ENCODE data around the gene NCLN.
"Not testable (repeated sequence)": the region's sequence is repeated elsewhere in the genome, so short reads cannot be mapped to it uniquely, and the experiment has no call there.

The NCLN gene

DNA sequence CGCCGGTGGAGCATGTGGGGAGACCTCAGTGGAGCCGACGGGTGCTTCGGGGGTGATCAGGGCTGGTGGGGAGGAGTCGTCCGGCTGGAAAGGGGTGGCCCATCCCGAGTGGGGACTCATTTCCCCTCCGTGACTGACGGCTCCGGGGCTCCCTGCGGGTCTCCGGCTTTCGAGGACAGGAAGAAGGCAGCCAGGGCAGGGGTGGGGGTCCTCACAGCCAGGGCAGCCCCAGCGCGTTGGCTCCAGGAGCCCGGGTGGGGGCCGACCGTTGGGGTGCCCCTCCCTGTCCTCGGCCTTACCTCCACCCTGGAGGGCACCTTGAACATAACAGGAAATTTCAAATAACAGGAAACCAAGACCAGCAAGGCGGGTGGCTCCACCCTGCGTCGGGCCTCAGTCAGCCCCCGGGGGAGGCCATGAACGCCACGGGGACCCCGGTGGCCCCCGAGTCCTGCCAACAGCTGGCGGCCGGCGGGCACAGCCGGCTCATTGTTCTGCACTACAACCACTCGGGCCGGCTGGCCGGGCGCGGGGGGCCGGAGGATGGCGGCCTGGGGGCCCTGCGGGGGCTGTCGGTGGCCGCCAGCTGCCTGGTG lies 7.3 kb upstream of the NCLN start, which contains the start of gene S1PR4:
S1PR4 (plus strand) TSS at position 393 of the 596 bp plus-strand sequence; CDS start at position 417, 24 bp downstream.
- no peak for DNase-seq (ENCODE audit: low read depth, low spot score)
- no peak within 1 kb of the TSS for H3K4me3 ChIP-seq (ENCODE audit: low read length)

DNA sequence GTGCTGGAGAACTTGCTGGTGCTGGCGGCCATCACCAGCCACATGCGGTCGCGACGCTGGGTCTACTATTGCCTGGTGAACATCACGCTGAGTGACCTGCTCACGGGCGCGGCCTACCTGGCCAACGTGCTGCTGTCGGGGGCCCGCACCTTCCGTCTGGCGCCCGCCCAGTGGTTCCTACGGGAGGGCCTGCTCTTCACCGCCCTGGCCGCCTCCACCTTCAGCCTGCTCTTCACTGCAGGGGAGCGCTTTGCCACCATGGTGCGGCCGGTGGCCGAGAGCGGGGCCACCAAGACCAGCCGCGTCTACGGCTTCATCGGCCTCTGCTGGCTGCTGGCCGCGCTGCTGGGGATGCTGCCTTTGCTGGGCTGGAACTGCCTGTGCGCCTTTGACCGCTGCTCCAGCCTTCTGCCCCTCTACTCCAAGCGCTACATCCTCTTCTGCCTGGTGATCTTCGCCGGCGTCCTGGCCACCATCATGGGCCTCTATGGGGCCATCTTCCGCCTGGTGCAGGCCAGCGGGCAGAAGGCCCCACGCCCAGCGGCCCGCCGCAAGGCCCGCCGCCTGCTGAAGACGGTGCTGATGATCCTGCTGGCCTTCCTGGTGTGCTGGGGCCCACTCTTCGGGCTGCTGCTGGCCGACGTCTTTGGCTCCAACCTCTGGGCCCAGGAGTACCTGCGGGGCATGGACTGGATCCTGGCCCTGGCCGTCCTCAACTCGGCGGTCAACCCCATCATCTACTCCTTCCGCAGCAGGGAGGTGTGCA lies 6.6 kb upstream of the NCLN start:
- DNase-seq (ENCODE audit: low read depth, low spot score) = no peak
- no peak overlapping the region for H3K4me3 ChIP-seq (ENCODE audit: low read length)

DNA sequence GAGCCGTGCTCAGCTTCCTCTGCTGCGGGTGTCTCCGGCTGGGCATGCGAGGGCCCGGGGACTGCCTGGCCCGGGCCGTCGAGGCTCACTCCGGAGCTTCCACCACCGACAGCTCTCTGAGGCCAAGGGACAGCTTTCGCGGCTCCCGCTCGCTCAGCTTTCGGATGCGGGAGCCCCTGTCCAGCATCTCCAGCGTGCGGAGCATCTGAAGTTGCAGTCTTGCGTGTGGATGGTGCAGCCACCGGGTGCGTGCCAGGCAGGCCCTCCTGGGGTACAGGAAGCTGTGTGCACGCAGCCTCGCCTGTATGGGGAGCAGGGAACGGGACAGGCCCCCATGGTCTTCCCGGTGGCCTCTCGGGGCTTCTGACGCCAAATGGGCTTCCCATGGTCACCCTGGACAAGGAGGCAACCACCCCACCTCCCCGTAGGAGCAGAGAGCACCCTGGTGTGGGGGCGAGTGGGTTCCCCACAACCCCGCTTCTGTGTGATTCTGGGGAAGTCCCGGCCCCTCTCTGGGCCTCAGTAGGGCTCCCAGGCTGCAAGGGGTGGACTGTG lies 5.9 kb upstream of the NCLN start:
- no peak for DNase-seq (ENCODE audit: low read depth, low spot score)
- H3K4me3 ChIP-seq (ENCODE audit: low read length) = no peak overlapping the region

DNA sequence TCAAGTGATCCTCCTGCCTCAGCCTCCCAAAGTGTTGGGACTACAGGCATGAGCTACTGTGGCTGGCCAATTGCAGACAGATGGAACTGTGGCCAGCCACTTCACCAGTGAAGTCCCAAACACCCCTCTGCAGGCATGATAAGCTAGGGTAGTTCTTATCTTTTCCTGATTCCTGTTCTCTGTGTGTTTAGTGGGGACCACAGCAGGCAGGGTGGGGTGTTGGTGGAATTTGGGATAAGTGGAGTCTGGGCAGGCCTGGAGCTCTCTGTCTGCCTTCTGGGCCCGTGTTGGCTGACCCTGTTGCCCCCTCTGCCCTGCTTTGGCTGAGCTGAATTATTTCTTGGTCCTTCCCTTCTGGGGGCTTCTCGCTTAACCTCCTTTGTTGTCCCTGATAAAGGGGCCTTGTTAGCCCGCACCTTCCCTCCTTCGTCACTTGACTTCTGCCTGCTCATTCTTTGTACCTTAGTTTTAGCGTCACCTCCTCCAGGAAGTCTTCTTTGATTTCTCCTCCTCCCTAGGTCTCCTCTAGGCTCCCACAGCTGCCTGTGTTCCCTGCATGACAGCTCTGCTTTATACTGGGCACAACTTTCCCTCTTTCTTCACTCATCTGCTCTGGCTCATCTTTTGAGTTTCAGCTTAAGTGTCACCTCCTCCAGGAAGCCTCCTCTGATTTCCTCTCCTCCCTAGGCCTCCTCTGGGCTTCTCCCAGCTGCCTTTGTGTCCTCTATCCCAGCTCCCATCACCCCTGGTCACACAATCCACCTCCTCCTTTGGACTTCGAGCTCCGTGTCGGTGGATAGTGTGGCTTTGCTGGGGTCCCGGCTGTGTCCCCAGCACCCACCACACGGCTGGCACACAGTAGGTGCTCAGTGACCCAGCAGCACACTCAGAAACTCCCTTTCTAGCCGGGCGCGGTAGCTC lies 1.7 kb upstream of the NCLN start:
- peak overlapping the region; percentile 90 for H3K4me3 ChIP-seq (ENCODE audit: low read length)
- no peak for DNase-seq (ENCODE audit: low read depth, low spot score)

DNA sequence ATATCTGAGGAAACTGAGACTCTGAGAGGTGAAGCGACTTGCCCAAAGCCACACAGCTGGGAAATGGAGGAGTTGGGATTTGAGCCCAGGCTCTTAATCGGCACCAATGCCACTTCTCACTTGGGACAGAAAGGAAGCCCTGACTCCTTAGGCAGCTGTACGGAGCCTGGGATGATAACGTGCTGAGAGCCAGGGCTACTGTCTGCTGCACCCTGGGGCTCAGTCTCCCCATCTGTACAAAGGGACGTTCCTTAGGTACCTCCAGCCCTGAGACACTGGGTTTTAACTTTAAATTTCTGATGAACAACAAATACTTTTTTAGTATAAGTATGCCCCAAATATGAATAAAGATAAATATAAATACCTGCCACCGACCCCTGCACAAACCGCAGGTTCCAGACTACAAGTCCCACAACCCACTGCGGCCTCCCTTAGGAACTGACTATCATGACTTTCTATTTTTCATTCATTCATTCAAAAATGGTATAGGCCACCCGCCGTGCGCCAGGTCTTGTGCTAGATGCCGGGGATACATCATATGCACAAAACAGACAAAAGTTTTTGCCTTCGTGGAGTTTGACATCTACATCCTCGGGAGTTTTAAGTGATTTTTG lies 776 bp upstream of the NCLN start:
- DNase-seq (ENCODE audit: low read depth, low spot score) = no peak
- H3K4me3 ChIP-seq (ENCODE audit: low read length) = peak overlapping the region; percentile 90

DNA sequence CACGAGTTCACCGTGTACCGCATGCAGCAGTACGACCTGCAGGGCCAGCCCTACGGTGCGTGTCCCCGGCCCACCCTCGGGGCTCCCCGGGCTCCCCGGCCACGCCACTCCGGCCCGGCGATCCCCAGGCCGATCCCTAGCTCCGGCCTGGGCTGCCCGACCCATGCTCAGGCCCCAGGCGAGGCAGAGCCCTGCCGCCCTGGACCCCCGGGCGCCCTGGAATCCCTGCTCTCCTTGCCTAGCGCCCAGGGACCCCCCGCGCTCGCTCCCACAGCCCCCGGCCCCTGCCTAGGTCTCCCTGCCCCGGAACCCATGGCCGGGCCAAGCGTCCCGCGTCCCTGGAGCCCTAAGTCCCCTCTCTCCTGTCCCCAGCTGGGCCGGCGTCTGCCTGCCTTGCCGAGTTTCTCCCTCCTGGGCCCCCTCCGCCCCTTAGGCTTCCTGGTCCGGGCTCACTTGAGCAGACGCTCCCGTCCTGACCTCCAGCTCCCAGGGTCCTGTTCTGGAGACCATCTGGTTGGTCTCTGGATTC lies 494 bp downstream of the NCLN start:
- no peak for DNase-seq (ENCODE audit: low read depth, low spot score)
- peak overlapping the region; percentile 90 for H3K4me3 ChIP-seq (ENCODE audit: low read length)

DNA sequence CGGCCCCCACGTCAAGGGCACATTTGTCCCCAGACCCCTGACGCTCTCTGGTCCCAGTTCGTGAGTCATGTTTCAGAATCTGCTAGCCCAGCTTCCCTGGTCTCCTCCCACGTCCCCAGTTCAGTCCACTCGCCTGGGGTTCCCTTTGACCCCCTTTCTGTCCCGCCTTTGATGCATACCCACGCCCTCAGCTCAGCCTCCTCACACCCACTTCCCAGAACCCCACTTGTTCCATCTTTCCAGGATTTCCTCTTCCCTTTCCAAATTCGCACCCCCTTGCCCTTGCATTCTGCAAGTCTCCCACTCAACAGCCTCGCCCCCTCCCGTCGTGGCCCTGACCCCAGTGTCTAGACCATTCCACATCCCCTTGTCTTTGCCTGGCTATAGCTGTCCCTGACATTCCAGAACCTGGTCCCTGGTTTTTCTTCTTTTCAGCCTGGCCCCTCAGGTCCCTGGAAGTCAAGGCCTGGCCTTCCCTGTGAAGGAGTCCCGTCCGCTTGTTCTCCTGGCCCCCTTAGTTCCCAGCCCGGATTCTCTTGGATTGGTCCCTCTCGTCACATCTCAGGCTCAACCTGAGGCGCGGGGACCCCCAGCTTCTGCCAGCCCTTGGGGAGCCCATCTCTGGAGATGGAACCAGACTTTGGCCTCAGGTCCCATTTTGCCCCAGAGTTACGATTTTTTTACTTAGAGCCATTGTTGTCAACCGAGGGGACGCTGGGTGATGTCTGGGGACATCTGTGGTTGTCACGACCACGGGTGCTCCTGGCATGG lies 1.3 kb downstream of the NCLN start:
- DNase-seq (ENCODE audit: low read depth, low spot score) = no peak

DNA sequence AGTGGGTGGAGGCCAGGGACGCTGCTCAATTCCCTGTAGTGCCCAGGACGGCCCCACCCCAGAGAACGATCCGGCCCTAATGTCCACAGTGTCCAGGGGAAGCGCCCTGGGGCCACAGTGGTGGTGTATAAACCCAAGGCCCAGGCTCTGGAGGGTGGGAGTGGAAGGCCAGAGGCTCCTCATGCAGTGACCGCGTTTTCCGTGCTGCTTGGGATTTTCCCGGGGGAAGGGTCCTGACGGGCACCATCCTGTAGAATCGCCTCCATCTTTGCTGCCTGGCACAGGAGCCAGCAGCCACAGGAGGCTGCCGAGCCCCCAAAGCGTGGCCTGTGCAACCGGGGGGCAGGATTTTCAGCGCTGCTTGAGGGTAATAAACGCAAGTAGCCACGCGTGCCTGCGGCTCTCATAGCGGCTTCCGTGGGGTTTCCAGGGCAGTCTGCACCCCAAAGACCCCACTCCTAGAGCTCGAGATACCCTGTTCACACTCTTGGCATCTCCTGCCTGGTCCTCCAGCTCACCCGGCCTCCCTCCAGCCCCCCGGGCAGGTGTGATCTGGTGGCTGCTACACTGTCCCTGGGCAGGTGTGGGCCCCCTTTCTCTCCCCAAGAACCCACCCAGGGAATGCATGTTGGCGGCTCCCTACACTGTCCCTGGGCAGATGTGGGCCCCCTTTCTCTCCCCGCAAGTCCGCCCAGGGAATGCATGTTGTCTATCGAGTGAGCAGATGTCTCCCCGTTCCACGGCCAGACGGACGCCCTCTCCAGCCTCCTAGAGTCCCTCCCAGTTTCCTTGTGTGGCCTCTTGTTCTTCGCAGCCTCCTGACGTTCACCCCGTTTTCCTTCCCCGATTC lies 2.2 kb downstream of the NCLN start:
- H3K4me3 ChIP-seq (ENCODE audit: low read length) = peak overlapping the region; percentile 90
- no peak for DNase-seq (ENCODE audit: low read depth, low spot score)

More for the DNA sequence above, 1.3 kb downstream of the NCLN start:
- H3K4me3 ChIP-seq (ENCODE audit: low read length) = peak overlapping the region; percentile 90

DNA sequence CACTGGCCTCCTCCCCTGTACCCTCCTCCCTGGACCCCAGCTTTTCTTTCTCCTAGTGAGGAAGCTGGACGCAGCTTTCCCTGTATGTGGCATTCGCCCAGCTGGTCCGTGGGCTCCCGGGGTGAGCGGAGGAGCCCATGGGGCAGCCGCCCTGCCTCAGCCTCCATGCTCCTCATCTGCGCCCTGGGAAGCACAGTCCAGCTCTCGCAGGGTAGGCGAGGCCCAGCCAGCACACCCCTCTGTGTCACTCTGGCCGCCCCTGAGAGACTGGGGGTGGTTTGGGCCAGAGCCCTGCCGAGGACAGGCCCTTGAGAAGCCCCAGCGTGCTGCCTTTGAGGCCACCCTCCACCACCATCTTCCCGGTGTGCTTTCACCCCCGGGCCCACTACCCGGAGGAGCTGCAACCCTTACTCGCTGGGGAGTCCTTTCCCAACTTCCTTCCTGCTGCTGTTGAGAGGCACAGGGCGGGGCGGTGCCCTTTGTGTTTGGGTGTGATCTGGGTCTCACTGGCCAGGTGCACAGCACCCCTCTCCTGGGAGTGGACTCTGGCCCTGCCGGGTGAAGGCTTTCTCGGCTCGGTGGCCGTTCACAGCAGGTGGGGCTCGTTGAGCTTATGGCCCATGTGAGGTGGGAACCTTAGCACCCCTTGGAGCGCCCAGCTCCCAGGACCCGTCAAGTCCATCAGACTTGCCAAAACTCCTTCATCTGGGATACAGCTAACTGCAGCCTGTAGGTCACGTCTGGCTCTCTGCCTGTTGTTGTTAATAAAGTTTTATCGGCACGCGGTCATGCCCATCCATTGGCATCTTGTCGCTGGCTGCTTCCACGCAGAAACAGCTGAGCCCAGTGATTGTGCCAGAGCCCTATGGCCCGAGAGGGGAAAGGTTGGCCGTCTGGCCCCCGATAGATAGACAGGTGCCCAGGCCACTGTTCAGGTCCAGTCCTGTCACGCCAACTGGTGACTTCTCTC lies 3.2 kb downstream of the NCLN start:
- H3K4me3 ChIP-seq (ENCODE audit: low read length) = no peak overlapping the region
- no peak for DNase-seq (ENCODE audit: low read depth, low spot score)

DNA sequence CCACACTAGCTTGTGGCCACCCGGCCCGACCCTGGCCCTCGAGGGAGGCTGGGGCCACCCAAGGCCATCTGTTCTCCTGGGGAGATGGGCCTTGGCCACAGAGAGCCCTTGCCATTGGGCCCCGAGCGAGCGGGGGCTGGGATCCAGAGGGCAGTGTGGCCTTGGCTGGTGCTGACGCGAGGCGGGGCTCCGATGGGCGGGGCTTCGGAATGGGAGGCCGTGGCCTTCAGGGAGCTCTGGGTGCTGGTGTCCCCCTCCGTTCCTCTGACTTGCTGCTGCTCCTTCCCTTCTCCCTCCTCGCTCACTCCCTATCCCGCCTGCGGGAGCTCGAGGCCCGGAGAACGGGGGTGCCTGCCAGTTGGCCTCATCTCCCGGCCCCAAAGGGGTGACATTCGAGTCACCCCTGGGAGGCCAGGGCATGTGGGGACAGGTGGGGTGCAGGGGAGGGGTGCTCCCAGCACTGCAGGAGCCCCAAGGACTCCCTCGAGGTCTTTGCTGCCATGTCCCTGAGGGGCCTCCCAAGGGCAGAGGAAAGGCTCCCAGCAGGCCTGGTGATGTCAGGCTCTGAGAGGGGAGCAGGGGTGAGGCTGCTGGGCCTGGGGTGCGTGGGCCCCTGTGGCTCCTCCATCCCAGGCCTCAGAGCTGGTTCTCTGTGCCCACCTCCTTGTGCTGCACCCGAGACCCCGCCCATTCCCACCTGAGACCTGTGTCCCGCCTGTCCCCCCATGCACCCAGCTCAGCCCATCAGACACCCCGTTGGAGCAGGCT lies 4.2 kb downstream of the NCLN start:
- no peak overlapping the region for H3K4me3 ChIP-seq (ENCODE audit: low read length)
- no peak for DNase-seq (ENCODE audit: low read depth, low spot score)

DNA sequence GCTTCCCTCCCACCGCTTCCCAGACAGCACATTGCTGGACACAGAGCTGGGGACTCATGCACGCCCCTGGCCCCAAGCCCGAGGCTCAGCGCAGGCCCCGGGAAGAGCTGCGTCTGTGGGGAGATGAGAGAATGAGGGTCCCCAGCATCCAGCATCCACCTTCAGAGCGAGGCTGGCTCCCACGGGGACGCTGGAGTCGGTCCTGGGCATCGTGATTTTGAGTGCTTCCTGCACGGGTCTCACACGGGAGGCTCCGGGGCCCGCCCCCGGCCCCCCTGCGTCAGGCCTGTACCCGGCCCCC lies 4.7 kb downstream of the NCLN start:
- no peak for DNase-seq (ENCODE audit: low read depth, low spot score)
- H3K4me3 ChIP-seq (ENCODE audit: low read length) = no peak overlapping the region

DNA sequence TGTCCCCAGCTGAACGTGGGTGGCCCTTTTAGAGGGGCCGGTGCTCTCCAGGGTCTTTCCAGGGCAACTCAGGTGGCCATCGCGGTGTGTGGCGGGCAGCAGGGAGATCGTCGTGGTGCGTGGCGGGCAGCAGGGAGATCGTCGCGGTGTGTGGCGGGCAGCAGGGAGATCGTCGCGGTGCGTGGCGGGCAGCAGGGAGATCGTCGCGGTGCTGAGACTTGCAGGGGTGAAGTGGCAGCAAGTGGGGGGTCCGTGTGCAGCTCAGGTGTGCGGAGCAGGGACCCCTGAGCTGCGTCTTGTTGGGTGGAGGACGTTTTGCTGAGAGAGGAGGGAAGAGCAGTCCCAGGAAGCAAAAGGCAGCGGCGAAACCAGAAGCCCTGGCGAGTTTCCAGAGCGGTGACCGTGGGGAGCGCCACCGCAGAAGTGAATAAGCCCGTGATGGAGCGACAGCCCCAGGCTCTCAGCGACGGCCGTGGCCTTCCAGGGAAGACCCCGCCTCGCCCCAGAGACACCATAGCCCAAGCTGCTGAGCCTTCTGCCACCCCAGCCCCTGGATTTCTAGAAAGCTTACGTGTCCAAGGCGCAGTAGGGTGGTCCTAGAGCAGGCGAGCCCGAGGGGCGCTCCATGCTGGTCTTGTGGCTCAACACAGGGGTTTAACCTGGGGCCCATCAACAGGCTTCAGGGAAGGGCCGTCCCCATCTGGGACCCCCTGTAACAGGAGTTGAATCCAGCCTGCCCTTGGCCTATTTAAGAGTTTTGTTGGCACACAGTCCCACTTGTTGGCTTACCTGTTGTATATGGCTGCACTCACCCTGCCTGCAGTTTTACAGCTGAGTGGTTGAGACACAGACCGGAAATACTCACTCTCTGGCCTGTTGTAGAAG lies 5.4 kb downstream of the NCLN start:
- H3K4me3 ChIP-seq (ENCODE audit: low read length) = no peak overlapping the region
- DNase-seq (ENCODE audit: low read depth, low spot score) = no peak

DNA sequence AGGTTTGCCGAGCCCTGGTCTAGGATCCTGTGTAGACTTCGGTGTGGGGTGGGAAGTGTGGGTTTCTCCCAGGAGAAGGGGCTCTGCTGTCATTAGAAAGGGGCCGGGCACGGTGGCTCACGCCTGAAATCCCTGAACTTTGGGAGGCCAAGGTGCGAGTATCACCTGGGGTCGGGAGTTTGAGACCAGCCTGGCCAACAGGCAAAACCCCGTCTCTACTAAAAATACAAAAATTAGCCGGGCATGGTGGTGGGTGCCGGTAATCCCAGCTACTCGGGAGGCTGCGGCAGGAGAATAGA lies 6.0 kb downstream of the NCLN start:
- H3K4me3 ChIP-seq (ENCODE audit: low read length); DNase-seq (ENCODE audit: low read depth, low spot score): not testable (repeated sequence)

DNA sequence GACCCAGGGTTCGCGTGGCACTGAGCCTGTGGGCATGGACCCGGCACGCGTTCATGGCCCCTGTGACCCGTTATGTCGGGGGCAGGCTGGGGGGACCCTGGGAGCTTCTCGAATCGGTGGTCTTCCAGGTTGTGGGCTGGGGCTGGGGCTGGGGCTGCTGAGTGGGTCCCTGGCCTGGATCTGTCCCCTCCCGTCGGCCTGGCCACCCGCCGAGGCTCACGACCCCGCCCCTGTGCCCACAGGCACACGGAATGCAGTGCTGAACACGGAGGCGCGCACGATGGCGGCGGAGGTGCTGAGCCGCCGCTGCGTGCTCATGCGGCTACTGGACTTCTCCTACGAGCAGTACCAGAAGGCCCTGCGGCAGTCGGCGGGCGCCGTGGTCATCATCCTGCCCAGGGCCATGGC lies 6.5 kb downstream of the NCLN start:
- DNase-seq (ENCODE audit: low read depth, low spot score) = no peak
- no peak overlapping the region for H3K4me3 ChIP-seq (ENCODE audit: low read length)

DNA sequence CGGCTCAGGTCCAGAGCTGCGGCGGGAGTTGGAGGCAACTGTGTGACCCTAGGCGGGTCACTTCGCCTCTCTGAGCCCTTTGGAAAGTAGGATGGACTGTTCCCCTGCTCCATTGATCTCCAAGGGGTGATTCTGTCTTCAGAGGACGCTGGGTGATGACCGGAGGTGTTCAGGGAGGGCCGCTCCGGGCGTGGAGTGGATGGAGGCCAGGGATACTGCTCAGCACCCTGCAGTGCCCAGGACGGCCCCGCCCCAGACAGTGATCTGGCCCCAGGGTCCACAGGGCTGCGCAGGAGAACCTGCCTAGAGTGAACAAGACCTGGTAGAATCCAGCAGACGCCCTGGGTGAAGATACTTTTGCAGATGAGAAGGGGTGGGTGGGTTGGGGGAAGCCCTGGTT lies 7.0 kb downstream of the NCLN start:
- H3K4me3 ChIP-seq (ENCODE audit: low read length) = no peak overlapping the region
- no peak for DNase-seq (ENCODE audit: low read depth, low spot score)
